H1 (cell line): ENCODE data around the gene CD81.

Source experiments
- CHD1 ChIP-seq: IDR thresholded peaks from 2 replicates; pipeline ENCODE4 v1.6.1; 2012; ENCODE audit warnings: low read depth, low read length, improper control_type of control experiment
- EZH2 ChIP-seq: fragments of 200-600 bp; sonication (generic); IDR thresholded peaks from 2 replicates; pipeline ENCODE4 v1.7.1; 2012; ENCODE audit warnings: low read depth, mild to moderate bottlenecking, moderate library complexity, low read length, inconsistent platforms; ENCODE audit not compliant: severe bottlenecking
- JUND ChIP-seq: IDR thresholded peaks from 2 replicates; pipeline ENCODE4 v1.6.1; 2011; ENCODE audit warnings: mild to moderate bottlenecking, improper control_type of control experiment, low read length
- POLR2A ChIP-seq, 2 experiments: IDR thresholded peaks; 1 replicate in 1 of 2; 2 replicates in 1 of 2; pipeline ENCODE4 v1.6.1; 2011; ENCODE audit warnings: low read depth in 2 of 2, low read length in 2 of 2, mild to moderate bottlenecking in 2 of 2; ENCODE audit errors: control extremely low read depth in 1 of 2
- RFX5 ChIP-seq: IDR thresholded peaks from 2 replicates; pipeline ENCODE4 v1.6.1; 2011; ENCODE audit warnings: low read depth, low read length, improper control_type of control experiment, borderline replicate concordance
- TBP ChIP-seq: IDR thresholded peaks from 2 replicates; pipeline ENCODE4 v1.6.1; 2011; ENCODE audit warnings: low read depth, low read length, improper control_type of control experiment
- YY1 ChIP-seq: IDR thresholded peaks from 2 replicates; pipeline ENCODE4 v1.6.1; 2011; ENCODE audit warnings: low read depth, mild to moderate bottlenecking, low read length
- TF ChIP-seq, protein P1 (sequence below), 3 experiments: IDR thresholded peaks; 1 replicate in 2 of 3; 2 replicates in 1 of 3; pipeline versions ENCODE4 v1.5.1 to v1.6.1; 2011; ENCODE audit warnings: low read length in 3 of 3, mild to moderate bottlenecking in 3 of 3, inconsistent platforms in 2 of 3, low read depth in 1 of 3, moderate library complexity in 1 of 3; ENCODE audit not compliant: insufficient read depth in 1 of 3; ENCODE audit errors: control extremely low read depth in 1 of 3
- TF ChIP-seq, protein P2 (sequence below): IDR thresholded peaks from 2 replicates; pipeline ENCODE4 v1.6.1; 2011; ENCODE audit warnings: low read length, improper control_type of control experiment

DNA sequence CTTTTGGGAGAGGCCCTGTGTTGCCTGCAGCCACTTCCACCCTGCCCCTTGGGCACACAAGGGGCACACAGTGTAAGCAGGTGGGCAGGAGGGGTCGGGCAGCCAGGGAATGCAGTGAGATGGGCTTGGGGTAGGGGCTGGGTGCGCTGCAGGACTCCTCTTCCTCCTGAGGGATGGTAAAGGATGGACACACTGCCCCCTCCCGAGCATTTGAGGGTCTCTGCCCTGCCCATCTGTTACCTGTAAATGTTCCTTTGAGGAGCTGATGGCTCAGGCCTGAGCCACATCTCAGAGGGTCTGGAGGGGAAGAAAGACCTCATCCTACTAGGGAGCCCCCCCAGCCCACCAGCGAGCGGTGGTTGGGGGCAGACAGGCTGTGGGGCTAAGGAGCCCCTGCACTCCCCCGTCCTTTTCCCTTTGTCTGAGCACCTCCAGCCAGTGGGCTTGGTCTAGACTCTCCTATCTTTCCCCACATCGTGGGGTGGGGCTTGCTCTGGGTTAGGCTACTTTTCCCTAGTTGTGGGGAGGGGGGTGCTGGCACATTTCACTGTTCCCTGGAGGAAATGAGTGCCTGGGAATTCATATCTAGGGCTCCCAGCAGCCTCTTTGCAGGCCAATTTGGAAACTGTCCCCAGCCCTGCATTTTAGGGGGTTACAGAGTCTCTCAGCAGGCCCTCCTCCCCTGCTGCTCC lies 21.7 kb downstream of the CD81 start:
- TF ChIP-seq RFX5 (no peak), JUND (no peak), TBP (no peak), CHD1 (no peak), POLR2A (IDR thresholded peaks at IDR 0.05; ENCODE audit: control extremely low read depth in 1 of 2, low read depth in 2 of 2, low read length in 2 of 2) (no peak), YY1 (no peak), EZH2 (no peak)
- TF ChIP-seq, protein P1, sequence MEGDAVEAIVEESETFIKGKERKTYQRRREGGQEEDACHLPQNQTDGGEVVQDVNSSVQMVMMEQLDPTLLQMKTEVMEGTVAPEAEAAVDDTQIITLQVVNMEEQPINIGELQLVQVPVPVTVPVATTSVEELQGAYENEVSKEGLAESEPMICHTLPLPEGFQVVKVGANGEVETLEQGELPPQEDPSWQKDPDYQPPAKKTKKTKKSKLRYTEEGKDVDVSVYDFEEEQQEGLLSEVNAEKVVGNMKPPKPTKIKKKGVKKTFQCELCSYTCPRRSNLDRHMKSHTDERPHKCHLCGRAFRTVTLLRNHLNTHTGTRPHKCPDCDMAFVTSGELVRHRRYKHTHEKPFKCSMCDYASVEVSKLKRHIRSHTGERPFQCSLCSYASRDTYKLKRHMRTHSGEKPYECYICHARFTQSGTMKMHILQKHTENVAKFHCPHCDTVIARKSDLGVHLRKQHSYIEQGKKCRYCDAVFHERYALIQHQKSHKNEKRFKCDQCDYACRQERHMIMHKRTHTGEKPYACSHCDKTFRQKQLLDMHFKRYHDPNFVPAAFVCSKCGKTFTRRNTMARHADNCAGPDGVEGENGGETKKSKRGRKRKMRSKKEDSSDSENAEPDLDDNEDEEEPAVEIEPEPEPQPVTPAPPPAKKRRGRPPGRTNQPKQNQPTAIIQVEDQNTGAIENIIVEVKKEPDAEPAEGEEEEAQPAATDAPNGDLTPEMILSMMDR (IDR thresholded peaks at IDR 0.05; ENCODE audit: control extremely low read depth in 1 of 3, insufficient read depth in 1 of 3, low read depth in 1 of 3, low read length in 3 of 3) = no peak
- TF ChIP-seq, protein P2, sequence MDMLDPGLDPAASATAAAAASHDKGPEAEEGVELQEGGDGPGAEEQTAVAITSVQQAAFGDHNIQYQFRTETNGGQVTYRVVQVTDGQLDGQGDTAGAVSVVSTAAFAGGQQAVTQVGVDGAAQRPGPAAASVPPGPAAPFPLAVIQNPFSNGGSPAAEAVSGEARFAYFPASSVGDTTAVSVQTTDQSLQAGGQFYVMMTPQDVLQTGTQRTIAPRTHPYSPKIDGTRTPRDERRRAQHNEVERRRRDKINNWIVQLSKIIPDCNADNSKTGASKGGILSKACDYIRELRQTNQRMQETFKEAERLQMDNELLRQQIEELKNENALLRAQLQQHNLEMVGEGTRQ = no peak
